Esophagus squamous epithelium (tissue), 4 donors: ENCODE results near the gene ZCRB1.

Experiments
- CTCF ChIP-seq, 6 experiments: fragments of 450-650 bp in 4 of 6; fragments of 200-600 bp in 2 of 6; sonication (generic) in 2 of 6; IDR thresholded peaks; one replicate each; pipeline ENCODE4 v1.5.1; 2016 to 2019; ENCODE audit warnings: antibody characterized with exemption in 6 of 6, mild to moderate bottlenecking in 4 of 6, moderate library complexity in 4 of 6
- POLR2A ChIP-seq, 4 donors: fragments of 450-650 bp; IDR thresholded peaks; one replicate each; pipeline ENCODE4 v1.6.1; 2017; ENCODE audit warnings: antibody characterized with exemption in 4 of 4, mild to moderate bottlenecking in 4 of 4, moderate library complexity in 3 of 4

GRCh38 chr12:42299392-42300308 is 26.2 kb downstream of the ZCRB1 start:
- TF ChIP-seq CTCF (IDR thresholded peaks at IDR 0.05) (no peak), POLR2A (IDR thresholded peaks at IDR 0.05) (no peak)
